HEK293 (cell line): ENCODE results near the gene C3orf20.

ENCODE experiments used
- CTCF ChIP-seq: fragments of 450-650 bp; formaldehyde crosslinking; IDR thresholded peaks from 2 replicates; pipeline ENCODE4 v1.5.1; 2016; ENCODE audit warnings: missing biosample characterization, missing genetic modification characterization
- ZNF274 ChIP-seq, 2 experiments: fragments of 200-500 bp in 1 of 2; fragments of 450-650 bp in 1 of 2; sonication (Bioruptor generic) in 1 of 2; formaldehyde crosslinking in 1 of 2; IDR thresholded peaks; 2 replicates each; pipeline versions ENCODE4 v1.5.1 to v1.6.1; 2014 to 2016; ENCODE audit warnings: borderline replicate concordance in 1 of 2, inconsistent platforms in 1 of 2, low read length in 1 of 2, missing biosample characterization in 1 of 2, missing genetic modification characterization in 1 of 2

- TF ChIP-seq ZNF274 (IDR thresholded peaks at IDR 0.05; ENCODE audit: low read length) = no peak
- TF ChIP-seq ZNF274 (tag by site-specific recombination; IDR thresholded peaks at IDR 0.05; ENCODE audit: borderline replicate concordance) = no peak
- no peak for TF ChIP-seq CTCF (tag by site-specific recombination)
Observed at GRCh38 chr3:14632442-14632930, 42.5 kb upstream of the C3orf20 start.
